EL (cell line): ENCODE measurements around the gene FNDC3A.
"Not testable (repeated sequence)": the region's sequence is repeated elsewhere in the genome, so short reads cannot be mapped to it uniquely, and the experiment has no call there.

Source experiments
- DNase-seq: peaks from one replicate; pipeline ENCODE4 v3.0.0-alpha.2; 2016

The FNDC3A gene

GRCh38 chr13:49046002-49046401, 70.3 kb downstream of the FNDC3A start:
- DNase-seq, result no peak

- no peak for DNase-seq
Observed at GRCh38 chr13:49046519-49046918, 70.8 kb downstream of the FNDC3A start.

GRCh38 chr13:49052813-49053212, 77.1 kb downstream of the FNDC3A start:
- no peak for DNase-seq

GRCh38 chr13:49053215-49053614, 77.5 kb downstream of the FNDC3A start:
- no peak for DNase-seq

GRCh38 chr13:49053906-49054305, 78.2 kb downstream of the FNDC3A start:
- DNase-seq, result no peak

GRCh38 chr13:49055021-49055420, 79.3 kb downstream of the FNDC3A start:
- DNase-seq, result no peak

GRCh38 chr13:49057176-49057575, 81.5 kb downstream of the FNDC3A start:
- DNase-seq, result no peak

- no peak for DNase-seq
Observed at GRCh38 chr13:49058761-49059160, 83.0 kb downstream of the FNDC3A start.

- peak; percentile 66 for DNase-seq
Observed at GRCh38 chr13:49060678-49061387, 85.1 kb downstream of the FNDC3A start.

GRCh38 chr13:49061388-49061752, 85.7 kb downstream of the FNDC3A start:
- not testable (repeated sequence) for DNase-seq

GRCh38 chr13:49062297-49062896, 86.7 kb downstream of the FNDC3A start:
- DNase-seq, result peak; percentile 45

- DNase-seq, result no peak
Observed at GRCh38 chr13:49063011-49063410, 87.3 kb downstream of the FNDC3A start.

GRCh38 chr13:49063497-49063896, 87.8 kb downstream of the FNDC3A start:
- peak; percentile 82 for DNase-seq

- no peak for DNase-seq
Observed at GRCh38 chr13:49064476-49064875, 88.8 kb downstream of the FNDC3A start.

- no peak for DNase-seq
Observed at GRCh38 chr13:49066856-49067255, 91.1 kb downstream of the FNDC3A start.

- not testable (repeated sequence) for DNase-seq
Observed at GRCh38 chr13:49068498-49068897, 92.8 kb downstream of the FNDC3A start.

- not testable (repeated sequence) for DNase-seq
Observed at GRCh38 chr13:49070021-49070420, 94.3 kb downstream of the FNDC3A start.

GRCh38 chr13:49071341-49071937, 95.7 kb downstream of the FNDC3A start:
- peak; percentile 65 for DNase-seq

GRCh38 chr13:49082653-49083536, 107.2 kb downstream of the FNDC3A start:
- DNase-seq, result peak; percentile 92

- DNase-seq, result no peak
Observed at GRCh38 chr13:49084961-49085360, 109.2 kb downstream of the FNDC3A start.

- peak; percentile 64 for DNase-seq
Observed at GRCh38 chr13:49086722-49087121, 111.0 kb downstream of the FNDC3A start.

GRCh38 chr13:49093376-49093775, 117.7 kb downstream of the FNDC3A start:
- no peak for DNase-seq

- DNase-seq, result peak; percentile 72
Observed at GRCh38 chr13:49097374-49097773, 121.7 kb downstream of the FNDC3A start.
